Liver (tissue), 9 donors: ENCODE data around the gene RASGRP2. TPM values are rescaled to one million over a fixed set of nuclear protein-coding genes. Genes with fewer than 3 reads are reported as not detected.

Experiments
- DNase-seq: peaks from one replicate; pipeline ENCODE4 v3.0.0-alpha.2; 2017; ENCODE audit warnings: low spot score
- H3K27ac ChIP-seq, 2 donors: one replicate each; pipeline ENCODE4 v1.7.0; 2013; ENCODE audit warnings: inconsistent platforms in 2 of 2, low read length in 2 of 2, control low read depth in 1 of 2, low read depth in 1 of 2, mild to moderate bottlenecking in 1 of 2
- H3K27me3 ChIP-seq, 4 donors: one replicate each; pipeline versions ENCODE4 v1.6.1 to v1.7.0; 2013; ENCODE audit warnings: low read length in 3 of 4, inconsistent platforms in 1 of 4, mild to moderate bottlenecking in 1 of 4, moderate library complexity in 1 of 4; ENCODE audit not compliant: control insufficient read depth in 4 of 4, insufficient read depth in 4 of 4
- H3K36me3 ChIP-seq, 4 donors: one replicate each; pipeline versions ENCODE4 v1.6.1 to v1.7.0; 2013; ENCODE audit warnings: low read length in 3 of 4, mild to moderate bottlenecking in 3 of 4, low read depth in 1 of 4, moderate library complexity in 1 of 4; ENCODE audit not compliant: control insufficient read depth in 4 of 4, insufficient read depth in 3 of 4
- H3K4me1 ChIP-seq, 4 donors: one replicate each; pipeline versions ENCODE4 v1.6.1 to v1.7.0; 2013; ENCODE audit warnings: low read length in 3 of 4, mild to moderate bottlenecking in 3 of 4, moderate library complexity in 1 of 4; ENCODE audit not compliant: control insufficient read depth in 4 of 4, insufficient read depth in 4 of 4
- H3K4me3 ChIP-seq, 3 donors: one replicate each; pipeline versions ENCODE4 v1.6.1 to v1.7.0; 2013; ENCODE audit warnings: low read length in 3 of 3, control low read depth in 1 of 3, low read depth in 1 of 3, mild to moderate bottlenecking in 1 of 3
- H3K9ac ChIP-seq, 2 donors: one replicate each; pipeline ENCODE4 v1.7.0; 2013; ENCODE audit warnings: low read length in 2 of 2, mild to moderate bottlenecking in 2 of 2, moderate library complexity in 2 of 2, control low read depth in 1 of 2, low read depth in 1 of 2
- H3K9me3 ChIP-seq, 4 donors: one replicate each; pipeline versions ENCODE4 v1.6.1 to v1.7.0; 2013; ENCODE audit warnings: low read length in 3 of 4; ENCODE audit not compliant: control insufficient read depth in 4 of 4
- EGR1 ChIP-seq, 2 donors: IDR thresholded peaks; 2 replicates each; pipeline ENCODE4 v1.6.1; 2016 to 2018; ENCODE audit warnings: antibody characterized with exemption in 2 of 2, low read depth in 2 of 2
- FOXA2 ChIP-seq: IDR thresholded peaks from 2 replicates; pipeline ENCODE4 v1.6.1; 2016; ENCODE audit warnings: antibody characterized with exemption
- HNF4A ChIP-seq, 2 donors: conservative IDR thresholded peaks; 2 replicates each; pipeline ENCODE4 v1.6.1; 2016; ENCODE audit warnings: antibody characterized with exemption in 2 of 2, mild to moderate bottlenecking in 2 of 2
- HNF4G ChIP-seq: IDR thresholded peaks from 2 replicates; pipeline ENCODE4 v1.6.1; 2016; ENCODE audit warnings: antibody characterized with exemption
- JUND ChIP-seq, 2 donors: IDR thresholded peaks; 2 replicates each; pipeline ENCODE4 v1.6.1; 2016; ENCODE audit warnings: antibody characterized with exemption in 2 of 2
- NR2F2 ChIP-seq: IDR thresholded peaks from 2 replicates; pipeline ENCODE4 v1.6.1; 2016; ENCODE audit warnings: antibody characterized with exemption
- RAD21 ChIP-seq, 2 donors: IDR thresholded peaks; 2 replicates each; pipeline ENCODE4 v1.6.1; 2016; ENCODE audit warnings: antibody characterized with exemption in 2 of 2, mild to moderate bottlenecking in 2 of 2
- RXRA ChIP-seq, 2 donors: IDR thresholded peaks; 2 replicates each; pipeline ENCODE4 v1.6.1; 2017 to 2018; ENCODE audit warnings: antibody characterized with exemption in 2 of 2, mild to moderate bottlenecking in 1 of 2
- SP1 ChIP-seq: IDR thresholded peaks from 2 replicates; pipeline ENCODE4 v1.6.1; 2018; ENCODE audit warnings: antibody characterized with exemption, mild to moderate bottlenecking
- TAF1 ChIP-seq: conservative IDR thresholded peaks from 2 replicates; pipeline ENCODE4 v1.6.1; 2016; ENCODE audit warnings: antibody characterized with exemption, mild to moderate bottlenecking
- YY1 ChIP-seq: IDR thresholded peaks from 2 replicates; pipeline ENCODE4 v1.6.1; 2016; ENCODE audit warnings: antibody characterized with exemption, mild to moderate bottlenecking
- WGBS: extraction: QIAGEN DNeasy Blood & Tissue Kit; methylation state at CpG from one replicate; pipeline ENCODE4 v1.1.7; 2013; 5-methylcytosine and 5-hydroxymethylcytosine counted together
- polyA plus RNA-seq, 2 donors: library from polyadenylated mRNA; stranded (reverse) in 1 of 2; unstranded in 1 of 2; fragments of 200-250 nt in 1 of 2; fragments of >200 nt in 1 of 2; fragmentation: Nextera tagmentation in 1 of 2; extraction: Ambion mirVana in 1 of 2; gene quantifications; one replicate each; pipeline versions ENCODE4 v1.2.1 to v1.2.3, GENCODE V29; 2013 to 2015
- total RNA-seq, 2 donors: library from RNA; depleted of rRNA; stranded (reverse); fragments of >200 nt; gene quantifications; one replicate each; pipeline ENCODE4 v1.2.3, GENCODE V29; 2014
- TF ChIP-seq, protein P1 (sequence below): IDR thresholded peaks from 2 replicates; pipeline ENCODE4 v1.6.1; 2016; ENCODE audit warnings: antibody characterized with exemption
- TF ChIP-seq, protein P2 (sequence below): IDR thresholded peaks from 2 replicates; pipeline ENCODE4 v1.6.1; 2016; ENCODE audit warnings: antibody characterized with exemption
- TF ChIP-seq, protein P3 (sequence below): IDR thresholded peaks from 2 replicates; pipeline ENCODE4 v1.6.1; 2016; ENCODE audit warnings: antibody characterized with exemption
- TF ChIP-seq, protein P4 (sequence below): fragments of 150-350 bp; IDR thresholded peaks from 2 replicates; pipeline ENCODE4 v1.5.1; 2017; ENCODE audit warnings: improper control_type of control experiment, low read depth, low read length; ENCODE audit not compliant: missing input control
- TF ChIP-seq, protein P5 (sequence below): IDR thresholded peaks from 2 replicates; pipeline ENCODE4 v1.6.1; 2016; ENCODE audit warnings: antibody characterized with exemption, mild to moderate bottlenecking
- donor health status: healthy.
- donor health status: healthy.
- donor health status: healthy.
- donor health status: healthy.
- donor health status: healthy.

RASGRP2 gene
- total RNA-seq (10 to 100 TPM; 12.1 to 14.9 TPM), polyA plus RNA-seq (1 to 10 TPM; 2.7 to 5.2 TPM)

DNA sequence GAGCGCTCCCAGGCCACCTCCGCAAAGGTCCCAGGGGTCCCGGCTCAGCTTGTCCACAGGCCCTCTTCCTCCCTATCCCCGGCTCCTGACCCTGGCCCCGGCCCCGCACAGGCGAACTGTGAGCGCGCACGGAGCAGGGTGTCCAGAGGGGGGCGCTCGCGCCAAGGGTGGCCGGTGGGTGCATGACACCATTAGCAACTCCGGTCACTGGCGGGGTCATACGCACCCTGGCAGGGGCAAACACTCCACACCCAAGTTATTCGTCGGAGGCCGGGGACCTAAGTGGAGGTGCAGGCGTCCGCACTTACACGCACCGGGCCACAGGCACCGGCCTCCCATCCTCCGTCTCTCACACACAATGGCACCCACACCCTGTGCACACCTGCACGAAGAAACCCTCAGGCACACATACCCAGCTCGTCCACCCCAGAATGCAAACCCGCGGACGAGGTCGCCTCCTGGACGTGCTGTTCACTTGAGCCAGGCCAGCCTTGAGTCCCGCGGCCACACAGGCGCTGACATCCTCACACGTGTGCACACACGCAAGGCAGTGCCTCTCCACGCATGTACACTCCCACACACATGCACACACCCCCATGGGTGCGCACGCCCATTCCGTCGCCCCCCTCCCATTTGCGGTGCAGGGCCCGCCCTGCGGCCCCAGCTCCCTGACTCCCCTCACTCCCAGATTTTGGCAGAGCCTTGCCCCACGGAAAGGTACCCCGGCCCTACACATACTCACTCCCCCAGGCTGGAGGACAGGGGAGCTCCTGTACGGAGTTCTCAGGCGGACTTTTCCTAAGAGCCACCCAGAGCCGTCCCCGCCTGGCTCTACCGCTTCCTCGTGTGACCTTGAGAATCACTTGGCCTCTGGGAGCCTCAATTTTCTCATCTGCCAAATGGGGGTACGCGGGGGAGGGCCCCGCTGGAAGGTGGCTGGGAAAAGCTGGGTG is at the start of gene RASGRP2:
Gene RASGRP2 (minus strand): TSS at position 552 of the 953 bp plus-strand sequence. CDS start 1,276 bp downstream, outside the sequence.
- Histone ChIP-seq H3K27me3 (no peaks in the 10 kb centered on the region), H3K36me3 (no peaks in the 10 kb centered on the region), H3K27ac (peak within 1 kb of the TSS; percentile 87 to 88), H3K9me3 (no peaks in the 10 kb centered on the region), H3K4me1 (peaks cover 15 to 30% (median 24%) of the 10 kb centered on the region in 4 donors), H3K9ac (peak within 1 kb of the TSS; percentile 6 to 20), H3K4me3 (peak within 1 kb of the TSS; percentile 15 to 64 (median 41))
- peak; percentile 76 for DNase-seq
- 4% methylated on average over 57 of the region's 57 CpGs for WGBS
- TF ChIP-seq, protein P1, sequence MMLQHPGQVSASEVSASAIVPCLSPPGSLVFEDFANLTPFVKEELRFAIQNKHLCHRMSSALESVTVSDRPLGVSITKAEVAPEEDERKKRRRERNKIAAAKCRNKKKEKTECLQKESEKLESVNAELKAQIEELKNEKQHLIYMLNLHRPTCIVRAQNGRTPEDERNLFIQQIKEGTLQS = no peak
- TF ChIP-seq FOXA2 (no peak), EGR1 (IDR thresholded peaks at IDR 0.05; ENCODE audit: low read depth in 2 of 2) (no peak), RXRA (IDR thresholded peaks at IDR 0.05) (no peak), SP1 (no peak), HNF4A (conservative IDR thresholded peaks at IDR 0.05) (no peak), YY1 (no peak), JUND (IDR thresholded peaks at IDR 0.05) (no peak), NR2F2 (peak; percentile 73), HNF4G (no peak), TAF1 (no peak), RAD21 (IDR thresholded peaks at IDR 0.05) (peak in 1 of 2 donors; percentile 69)
- TF ChIP-seq, protein P2, sequence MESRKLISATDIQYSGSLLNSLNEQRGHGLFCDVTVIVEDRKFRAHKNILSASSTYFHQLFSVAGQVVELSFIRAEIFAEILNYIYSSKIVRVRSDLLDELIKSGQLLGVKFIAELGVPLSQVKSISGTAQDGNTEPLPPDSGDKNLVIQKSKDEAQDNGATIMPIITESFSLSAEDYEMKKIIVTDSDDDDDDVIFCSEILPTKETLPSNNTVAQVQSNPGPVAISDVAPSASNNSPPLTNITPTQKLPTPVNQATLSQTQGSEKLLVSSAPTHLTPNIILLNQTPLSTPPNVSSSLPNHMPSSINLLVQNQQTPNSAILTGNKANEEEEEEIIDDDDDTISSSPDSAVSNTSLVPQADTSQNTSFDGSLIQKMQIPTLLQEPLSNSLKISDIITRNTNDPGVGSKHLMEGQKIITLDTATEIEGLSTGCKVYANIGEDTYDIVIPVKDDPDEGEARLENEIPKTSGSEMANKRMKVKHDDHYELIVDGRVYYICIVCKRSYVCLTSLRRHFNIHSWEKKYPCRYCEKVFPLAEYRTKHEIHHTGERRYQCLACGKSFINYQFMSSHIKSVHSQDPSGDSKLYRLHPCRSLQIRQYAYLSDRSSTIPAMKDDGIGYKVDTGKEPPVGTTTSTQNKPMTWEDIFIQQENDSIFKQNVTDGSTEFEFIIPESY = no peak
- TF ChIP-seq, protein P3, sequence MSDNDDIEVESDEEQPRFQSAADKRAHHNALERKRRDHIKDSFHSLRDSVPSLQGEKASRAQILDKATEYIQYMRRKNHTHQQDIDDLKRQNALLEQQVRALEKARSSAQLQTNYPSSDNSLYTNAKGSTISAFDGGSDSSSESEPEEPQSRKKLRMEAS = no peak
- TF ChIP-seq, protein P4, sequence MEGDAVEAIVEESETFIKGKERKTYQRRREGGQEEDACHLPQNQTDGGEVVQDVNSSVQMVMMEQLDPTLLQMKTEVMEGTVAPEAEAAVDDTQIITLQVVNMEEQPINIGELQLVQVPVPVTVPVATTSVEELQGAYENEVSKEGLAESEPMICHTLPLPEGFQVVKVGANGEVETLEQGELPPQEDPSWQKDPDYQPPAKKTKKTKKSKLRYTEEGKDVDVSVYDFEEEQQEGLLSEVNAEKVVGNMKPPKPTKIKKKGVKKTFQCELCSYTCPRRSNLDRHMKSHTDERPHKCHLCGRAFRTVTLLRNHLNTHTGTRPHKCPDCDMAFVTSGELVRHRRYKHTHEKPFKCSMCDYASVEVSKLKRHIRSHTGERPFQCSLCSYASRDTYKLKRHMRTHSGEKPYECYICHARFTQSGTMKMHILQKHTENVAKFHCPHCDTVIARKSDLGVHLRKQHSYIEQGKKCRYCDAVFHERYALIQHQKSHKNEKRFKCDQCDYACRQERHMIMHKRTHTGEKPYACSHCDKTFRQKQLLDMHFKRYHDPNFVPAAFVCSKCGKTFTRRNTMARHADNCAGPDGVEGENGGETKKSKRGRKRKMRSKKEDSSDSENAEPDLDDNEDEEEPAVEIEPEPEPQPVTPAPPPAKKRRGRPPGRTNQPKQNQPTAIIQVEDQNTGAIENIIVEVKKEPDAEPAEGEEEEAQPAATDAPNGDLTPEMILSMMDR = peak; percentile 47
- TF ChIP-seq, protein P5, sequence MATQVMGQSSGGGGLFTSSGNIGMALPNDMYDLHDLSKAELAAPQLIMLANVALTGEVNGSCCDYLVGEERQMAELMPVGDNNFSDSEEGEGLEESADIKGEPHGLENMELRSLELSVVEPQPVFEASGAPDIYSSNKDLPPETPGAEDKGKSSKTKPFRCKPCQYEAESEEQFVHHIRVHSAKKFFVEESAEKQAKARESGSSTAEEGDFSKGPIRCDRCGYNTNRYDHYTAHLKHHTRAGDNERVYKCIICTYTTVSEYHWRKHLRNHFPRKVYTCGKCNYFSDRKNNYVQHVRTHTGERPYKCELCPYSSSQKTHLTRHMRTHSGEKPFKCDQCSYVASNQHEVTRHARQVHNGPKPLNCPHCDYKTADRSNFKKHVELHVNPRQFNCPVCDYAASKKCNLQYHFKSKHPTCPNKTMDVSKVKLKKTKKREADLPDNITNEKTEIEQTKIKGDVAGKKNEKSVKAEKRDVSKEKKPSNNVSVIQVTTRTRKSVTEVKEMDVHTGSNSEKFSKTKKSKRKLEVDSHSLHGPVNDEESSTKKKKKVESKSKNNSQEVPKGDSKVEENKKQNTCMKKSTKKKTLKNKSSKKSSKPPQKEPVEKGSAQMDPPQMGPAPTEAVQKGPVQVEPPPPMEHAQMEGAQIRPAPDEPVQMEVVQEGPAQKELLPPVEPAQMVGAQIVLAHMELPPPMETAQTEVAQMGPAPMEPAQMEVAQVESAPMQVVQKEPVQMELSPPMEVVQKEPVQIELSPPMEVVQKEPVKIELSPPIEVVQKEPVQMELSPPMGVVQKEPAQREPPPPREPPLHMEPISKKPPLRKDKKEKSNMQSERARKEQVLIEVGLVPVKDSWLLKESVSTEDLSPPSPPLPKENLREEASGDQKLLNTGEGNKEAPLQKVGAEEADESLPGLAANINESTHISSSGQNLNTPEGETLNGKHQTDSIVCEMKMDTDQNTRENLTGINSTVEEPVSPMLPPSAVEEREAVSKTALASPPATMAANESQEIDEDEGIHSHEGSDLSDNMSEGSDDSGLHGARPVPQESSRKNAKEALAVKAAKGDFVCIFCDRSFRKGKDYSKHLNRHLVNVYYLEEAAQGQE = no peak
